Measurements from ENCODE around the gene CHCHD4.

DNA sequence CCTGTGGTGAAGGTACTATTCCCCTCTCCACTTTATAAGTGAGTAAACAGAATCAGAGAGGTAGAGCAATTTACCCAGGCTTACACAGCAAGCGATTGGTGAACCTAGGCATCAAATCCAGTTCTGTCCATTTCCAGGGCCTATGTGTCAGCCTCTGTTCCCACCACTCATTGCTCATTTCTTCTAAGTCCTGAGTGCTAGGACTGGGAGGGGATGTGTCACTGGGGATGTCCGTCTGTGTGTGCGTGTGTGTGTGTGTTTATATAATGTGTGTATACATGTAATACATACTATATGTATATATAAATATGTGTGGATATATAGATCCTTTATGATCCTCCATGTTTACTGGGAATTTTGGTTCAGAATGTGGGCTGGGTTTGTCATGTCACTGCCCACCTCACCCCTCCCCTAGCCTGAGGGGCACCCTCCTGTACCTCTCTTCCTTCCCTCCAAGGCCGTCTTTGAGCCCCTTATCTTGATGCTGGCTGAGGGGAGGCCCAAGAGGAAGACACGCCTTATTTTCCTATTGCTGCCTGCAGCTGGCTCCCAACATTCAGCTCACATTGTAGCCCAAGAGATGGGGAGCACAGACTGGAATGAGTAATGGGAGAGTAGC lies 2.3 kb upstream of the CHCHD4 start:
- TF ChIP-seq, protein P1, sequence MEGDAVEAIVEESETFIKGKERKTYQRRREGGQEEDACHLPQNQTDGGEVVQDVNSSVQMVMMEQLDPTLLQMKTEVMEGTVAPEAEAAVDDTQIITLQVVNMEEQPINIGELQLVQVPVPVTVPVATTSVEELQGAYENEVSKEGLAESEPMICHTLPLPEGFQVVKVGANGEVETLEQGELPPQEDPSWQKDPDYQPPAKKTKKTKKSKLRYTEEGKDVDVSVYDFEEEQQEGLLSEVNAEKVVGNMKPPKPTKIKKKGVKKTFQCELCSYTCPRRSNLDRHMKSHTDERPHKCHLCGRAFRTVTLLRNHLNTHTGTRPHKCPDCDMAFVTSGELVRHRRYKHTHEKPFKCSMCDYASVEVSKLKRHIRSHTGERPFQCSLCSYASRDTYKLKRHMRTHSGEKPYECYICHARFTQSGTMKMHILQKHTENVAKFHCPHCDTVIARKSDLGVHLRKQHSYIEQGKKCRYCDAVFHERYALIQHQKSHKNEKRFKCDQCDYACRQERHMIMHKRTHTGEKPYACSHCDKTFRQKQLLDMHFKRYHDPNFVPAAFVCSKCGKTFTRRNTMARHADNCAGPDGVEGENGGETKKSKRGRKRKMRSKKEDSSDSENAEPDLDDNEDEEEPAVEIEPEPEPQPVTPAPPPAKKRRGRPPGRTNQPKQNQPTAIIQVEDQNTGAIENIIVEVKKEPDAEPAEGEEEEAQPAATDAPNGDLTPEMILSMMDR (IDR thresholded peaks at IDR 0.05) = no peak
- no peak for TF ChIP-seq POLR2A (IDR thresholded peaks at IDR 0.05)
